ENCODE data around the gene PTTG1IP.

GRCh38 chr21:44842721-44843445 is 30.6 kb downstream of the PTTG1IP start:
- no peak for TF ChIP-seq CTCF (conservative IDR thresholded peaks at IDR 0.05; ENCODE audit: low read length)
- no peak for TF ChIP-seq EZH2phosphoT487 (IDR thresholded peaks at IDR 0.05; ENCODE audit: borderline replicate concordance, low read depth, low read length)

All from OCI-LY7 (cell line).